Mammary epithelial cell (primary cell): ENCODE results near the gene CCDC171.

Experiments
- EZH2 ChIP-seq: IDR thresholded peaks from 2 replicates; pipeline ENCODE4 v1.6.1; 2012; ENCODE audit warnings: low read length, inconsistent platforms, borderline replicate concordance
- TF ChIP-seq, protein P1 (sequence below), 2 donors: IDR thresholded peaks in 1 of 2; conservative IDR thresholded peaks in 1 of 2; 2 replicates each; pipeline ENCODE4 v1.5.1; 2011 to 2012; ENCODE audit warnings: inconsistent platforms in 2 of 2, low read length in 2 of 2, mild to moderate bottlenecking in 2 of 2, control low read depth in 1 of 2, low read depth in 1 of 2; ENCODE audit not compliant: insufficient read depth in 1 of 2; ENCODE audit errors: extremely low read depth in 1 of 2

GRCh38 chr9:15670246-15670645, 117.4 kb downstream of the CCDC171 start:
- TF ChIP-seq, protein P1, sequence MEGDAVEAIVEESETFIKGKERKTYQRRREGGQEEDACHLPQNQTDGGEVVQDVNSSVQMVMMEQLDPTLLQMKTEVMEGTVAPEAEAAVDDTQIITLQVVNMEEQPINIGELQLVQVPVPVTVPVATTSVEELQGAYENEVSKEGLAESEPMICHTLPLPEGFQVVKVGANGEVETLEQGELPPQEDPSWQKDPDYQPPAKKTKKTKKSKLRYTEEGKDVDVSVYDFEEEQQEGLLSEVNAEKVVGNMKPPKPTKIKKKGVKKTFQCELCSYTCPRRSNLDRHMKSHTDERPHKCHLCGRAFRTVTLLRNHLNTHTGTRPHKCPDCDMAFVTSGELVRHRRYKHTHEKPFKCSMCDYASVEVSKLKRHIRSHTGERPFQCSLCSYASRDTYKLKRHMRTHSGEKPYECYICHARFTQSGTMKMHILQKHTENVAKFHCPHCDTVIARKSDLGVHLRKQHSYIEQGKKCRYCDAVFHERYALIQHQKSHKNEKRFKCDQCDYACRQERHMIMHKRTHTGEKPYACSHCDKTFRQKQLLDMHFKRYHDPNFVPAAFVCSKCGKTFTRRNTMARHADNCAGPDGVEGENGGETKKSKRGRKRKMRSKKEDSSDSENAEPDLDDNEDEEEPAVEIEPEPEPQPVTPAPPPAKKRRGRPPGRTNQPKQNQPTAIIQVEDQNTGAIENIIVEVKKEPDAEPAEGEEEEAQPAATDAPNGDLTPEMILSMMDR (conservative IDR thresholded peaks at IDR 0.05 in 1 of 2, IDR thresholded peaks at IDR 0.05 in 1 of 2; ENCODE audit: extremely low read depth in 1 of 2, insufficient read depth in 1 of 2, low read depth in 1 of 2, low read length in 2 of 2): no peak
- TF ChIP-seq EZH2: no peak
